ENCODE results near the gene CRTAC1. TPM values are rescaled to one million over a fixed set of nuclear protein-coding genes. Genes with fewer than 3 reads are reported as not detected.

CRTAC1 gene
- total RNA-seq, 1 donor from 2014 or later, result 2.2 TPM

DNA sequence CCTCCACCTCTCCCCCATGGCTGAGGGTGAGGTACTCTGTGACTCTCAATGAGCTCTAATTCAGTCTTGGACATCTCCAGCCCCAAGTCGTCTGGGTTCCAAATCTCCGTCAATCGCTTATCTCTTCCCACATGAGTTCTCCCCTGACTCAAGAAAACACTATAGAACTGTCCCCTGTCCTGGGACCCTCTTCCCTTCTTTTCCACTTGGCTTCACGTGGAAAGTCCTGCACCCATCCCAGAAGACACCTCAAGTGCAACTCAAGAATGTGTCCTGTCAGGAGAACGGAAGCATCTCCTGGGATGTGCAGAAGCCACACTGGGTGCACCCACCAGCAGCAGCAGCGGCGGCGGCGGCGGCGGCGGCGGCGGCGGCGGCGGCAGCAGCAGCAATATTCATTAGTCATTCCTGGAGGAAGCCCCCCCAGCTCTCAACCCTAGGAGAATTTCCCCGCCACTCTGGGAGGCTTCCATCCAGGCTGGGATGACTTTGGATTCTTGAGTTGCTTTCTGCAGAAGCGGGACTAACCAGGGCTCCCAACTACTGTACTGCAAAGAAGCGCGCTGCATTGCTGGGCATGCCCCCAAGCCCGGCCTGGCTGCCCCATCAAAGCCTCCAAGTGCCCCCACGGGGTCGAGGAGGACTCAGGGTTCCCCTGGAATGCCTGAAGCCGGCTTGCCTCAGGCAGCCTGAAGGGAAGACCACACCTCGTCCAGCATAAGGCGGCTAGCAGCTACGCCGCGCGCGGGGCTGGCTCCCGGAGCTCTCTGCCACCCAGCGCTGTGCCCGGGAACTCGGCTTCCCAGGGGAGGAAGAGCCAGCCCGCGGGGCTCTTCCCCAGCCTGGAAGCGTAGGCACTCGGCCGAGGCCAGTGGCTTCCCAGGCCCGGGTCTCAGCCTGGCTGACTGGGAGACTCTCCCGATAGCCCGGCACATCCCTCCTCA, 1.0 kb downstream of the CRTAC1 start:
- no peak for DNase-seq (ENCODE audit: low spot score)

DNA sequence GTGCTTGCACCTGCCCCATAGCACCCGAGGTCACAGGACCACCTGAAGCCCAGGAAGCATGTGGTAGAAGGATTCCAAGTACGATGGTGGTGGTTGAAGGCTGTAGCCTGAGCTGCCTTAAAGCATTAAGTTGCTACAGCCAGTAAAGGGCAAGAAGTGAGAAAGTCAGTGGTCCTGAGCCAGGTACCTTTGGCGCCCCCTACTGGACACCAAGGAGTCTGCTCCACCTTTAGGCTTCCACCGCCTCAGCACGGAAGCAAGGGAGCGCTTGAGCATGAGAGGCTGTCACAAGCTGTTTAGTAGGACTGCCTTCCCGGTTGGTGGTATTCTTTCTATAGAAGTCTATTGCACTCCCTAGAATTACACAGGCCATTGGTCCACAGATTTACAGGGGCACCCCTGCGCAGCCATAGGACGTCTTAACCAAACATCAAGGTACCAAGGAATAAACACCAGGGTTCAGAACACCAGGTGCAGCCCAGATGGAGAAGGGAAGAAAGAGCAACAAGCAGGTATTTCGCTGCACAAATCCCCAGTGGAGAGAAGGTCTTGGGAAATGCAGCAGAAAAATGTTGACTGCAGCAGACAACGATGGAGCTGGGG, 2.2 kb downstream of the CRTAC1 start:
- DNase-seq (ENCODE audit: low spot score), result peak; percentile 17

DNA sequence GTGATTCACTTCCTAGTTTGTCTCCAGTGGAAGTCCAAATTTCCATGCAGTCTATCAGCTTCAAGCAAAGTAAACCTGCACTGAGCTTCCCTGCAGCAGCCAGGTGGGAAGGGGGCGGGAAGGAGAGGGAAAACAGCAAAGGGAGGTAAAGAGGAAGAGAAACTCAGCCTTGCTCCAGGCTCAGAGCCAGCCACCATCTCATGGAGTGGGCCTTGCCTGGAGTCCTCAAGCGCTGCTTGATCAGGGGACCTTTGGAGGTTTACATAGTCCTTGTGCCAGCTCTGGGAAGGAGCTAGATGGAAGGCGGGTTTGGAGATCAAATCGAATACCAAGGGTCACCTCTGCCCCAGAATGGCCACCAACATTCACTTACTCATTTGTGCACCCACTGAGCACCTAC, 7.4 kb downstream of the CRTAC1 start:
- DNase-seq (ENCODE audit: low spot score), result no peak

DNA sequence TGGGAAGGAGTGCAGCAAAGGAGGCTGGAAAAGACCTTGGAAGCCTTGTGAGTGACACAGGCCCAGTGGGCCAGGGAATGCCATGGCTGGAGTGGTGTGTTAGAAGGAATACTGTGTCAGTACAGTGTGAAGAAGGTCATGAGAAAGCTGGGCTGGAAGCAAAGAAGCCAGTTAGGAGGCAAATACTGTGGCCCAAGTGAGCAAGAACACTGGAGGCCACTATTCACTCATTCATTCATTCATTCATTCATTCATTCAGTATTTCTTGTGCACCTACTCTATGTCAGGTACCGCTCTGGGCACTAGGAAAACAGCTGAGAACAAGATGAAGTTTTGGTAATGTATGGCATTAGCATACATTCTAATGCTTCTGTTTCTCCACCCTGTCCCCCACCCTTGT, 9.6 kb downstream of the CRTAC1 start:
- no peak for DNase-seq (ENCODE audit: low spot score)

DNA sequence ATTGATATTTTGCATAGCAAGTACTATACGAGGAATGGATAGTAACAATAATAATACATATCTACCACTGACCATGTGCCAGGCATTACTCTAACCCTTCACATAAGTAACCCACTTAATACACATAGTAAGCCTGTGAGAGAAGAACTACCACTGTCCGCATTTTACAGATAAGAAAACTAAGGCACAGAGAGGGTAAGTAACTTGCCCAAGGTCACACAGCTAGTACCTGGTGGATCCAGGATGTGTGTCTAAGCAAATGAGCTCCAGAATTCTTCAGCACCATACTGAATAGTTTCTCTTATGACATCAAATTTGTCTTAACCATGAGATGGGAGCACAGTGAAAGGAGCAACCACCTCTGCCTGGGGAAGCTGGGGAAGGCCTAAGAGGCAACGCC, 10.2 kb downstream of the CRTAC1 start:
- DNase-seq (ENCODE audit: low spot score), result no peak

DNA sequence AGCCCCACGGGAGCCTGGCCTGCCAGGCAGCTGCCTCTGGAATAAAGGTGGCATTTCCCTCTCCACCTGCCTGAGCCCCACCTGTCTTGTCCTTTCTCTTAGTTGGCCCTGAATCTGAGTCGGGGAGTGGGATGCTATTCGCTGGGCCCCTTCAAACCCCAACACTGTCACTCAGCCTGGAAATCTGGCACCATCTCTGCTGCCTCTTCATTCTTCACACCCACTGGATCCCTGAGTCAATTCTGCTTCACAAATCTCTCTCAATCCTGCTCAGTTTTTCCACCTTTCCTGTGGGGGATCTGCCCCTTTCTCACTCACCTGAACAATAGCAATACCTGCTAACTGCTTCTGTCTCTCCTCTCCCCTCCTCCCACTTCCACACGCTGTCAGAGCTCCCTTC, 10.6 kb downstream of the CRTAC1 start:
- DNase-seq (ENCODE audit: low spot score), result no peak

DNA sequence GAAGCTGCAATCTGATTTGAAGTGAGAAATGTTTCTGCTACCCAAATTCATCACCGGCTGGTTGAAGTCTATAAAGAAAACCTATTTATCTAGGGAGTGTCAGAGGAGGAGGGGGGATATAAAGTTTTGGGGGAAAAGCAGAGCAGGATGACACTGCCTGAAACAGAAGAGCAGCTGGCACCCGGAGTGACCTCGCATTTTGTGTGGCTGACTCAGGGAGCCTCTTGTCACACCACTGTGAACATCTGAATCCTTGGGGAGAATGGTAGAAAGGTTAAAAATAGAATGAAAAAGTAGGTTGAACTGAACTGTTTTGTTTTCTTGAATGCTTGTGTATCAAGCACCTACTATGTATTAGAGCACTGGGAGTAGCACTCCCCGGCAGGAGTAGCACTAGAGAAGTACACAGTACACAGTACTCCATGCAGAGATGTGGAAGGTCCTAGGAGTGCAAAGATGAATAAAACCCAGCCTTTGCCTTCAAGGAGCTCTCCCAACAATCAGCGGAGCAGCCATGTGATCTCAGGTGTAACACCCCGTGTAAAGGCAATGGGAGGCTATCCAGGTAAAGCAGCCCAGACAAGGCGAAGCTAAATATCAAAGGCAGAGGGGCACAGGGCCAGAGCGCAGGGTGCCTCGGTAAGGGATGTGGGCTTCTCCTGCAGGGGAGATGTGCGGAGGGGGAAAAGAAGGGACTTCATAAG, 13.5 kb downstream of the CRTAC1 start:
- no peak for DNase-seq (ENCODE audit: low spot score)

DNA sequence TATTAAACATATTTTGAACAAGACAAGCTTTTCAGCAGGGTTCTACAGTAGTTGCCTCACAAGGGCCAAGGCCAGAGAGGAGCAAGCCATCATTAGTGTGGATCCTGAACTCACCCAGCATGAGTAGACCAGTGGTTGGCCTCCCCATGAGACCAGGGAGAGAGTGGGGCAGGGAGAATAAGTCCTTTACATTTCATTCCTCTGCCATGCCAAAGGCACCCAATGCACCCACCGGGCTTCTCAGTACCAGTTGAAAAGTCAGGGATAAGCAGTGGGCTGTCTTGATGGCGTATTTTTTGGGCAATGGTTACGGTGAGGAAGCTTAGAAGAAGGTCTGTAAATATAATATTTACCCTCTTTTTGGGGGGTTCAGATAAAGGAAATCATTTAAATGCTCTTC, 16.6 kb downstream of the CRTAC1 start:
- no peak for DNase-seq (ENCODE audit: low spot score)

DNA sequence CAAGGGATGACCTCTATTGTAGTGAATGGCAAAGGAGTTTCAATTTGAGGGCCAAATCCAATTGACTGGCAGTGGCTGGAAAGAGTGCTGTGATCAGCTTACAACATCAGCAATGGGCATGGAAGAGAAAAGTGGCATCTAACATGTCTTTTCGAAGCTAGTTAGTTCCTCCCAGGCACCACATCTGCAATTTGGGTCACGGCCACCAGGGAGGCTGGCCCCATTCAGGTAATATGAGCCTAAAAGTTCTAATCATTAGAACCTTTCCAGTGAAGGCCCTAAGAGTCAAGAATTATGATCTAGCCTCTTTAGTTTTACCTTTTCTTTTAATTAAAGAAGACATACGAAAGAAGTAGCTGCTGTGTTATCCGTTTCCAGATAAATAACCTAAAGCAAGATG, 17.3 kb downstream of the CRTAC1 start:
- DNase-seq (ENCODE audit: low spot score), result no peak

DNA sequence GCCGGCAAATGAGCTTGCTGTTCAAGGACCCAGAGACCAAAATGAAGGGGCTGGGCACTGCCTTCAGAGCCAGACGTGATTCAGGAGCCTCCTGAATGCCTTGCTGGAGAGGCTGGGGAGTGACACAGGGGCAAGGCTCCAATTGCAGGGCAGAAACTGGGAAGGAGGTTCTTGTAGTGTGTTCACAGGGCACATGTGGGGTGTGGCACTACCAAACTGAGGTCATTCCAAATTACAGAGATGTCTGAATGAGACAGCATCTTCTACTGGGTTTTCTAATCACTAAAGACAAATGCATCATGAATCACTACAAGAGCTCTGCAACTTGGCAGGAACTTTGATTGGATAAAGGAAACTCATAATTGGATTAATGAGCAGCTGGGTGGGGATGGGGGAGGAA, 17.8 kb downstream of the CRTAC1 start:
- no peak for DNase-seq (ENCODE audit: low spot score)

DNA sequence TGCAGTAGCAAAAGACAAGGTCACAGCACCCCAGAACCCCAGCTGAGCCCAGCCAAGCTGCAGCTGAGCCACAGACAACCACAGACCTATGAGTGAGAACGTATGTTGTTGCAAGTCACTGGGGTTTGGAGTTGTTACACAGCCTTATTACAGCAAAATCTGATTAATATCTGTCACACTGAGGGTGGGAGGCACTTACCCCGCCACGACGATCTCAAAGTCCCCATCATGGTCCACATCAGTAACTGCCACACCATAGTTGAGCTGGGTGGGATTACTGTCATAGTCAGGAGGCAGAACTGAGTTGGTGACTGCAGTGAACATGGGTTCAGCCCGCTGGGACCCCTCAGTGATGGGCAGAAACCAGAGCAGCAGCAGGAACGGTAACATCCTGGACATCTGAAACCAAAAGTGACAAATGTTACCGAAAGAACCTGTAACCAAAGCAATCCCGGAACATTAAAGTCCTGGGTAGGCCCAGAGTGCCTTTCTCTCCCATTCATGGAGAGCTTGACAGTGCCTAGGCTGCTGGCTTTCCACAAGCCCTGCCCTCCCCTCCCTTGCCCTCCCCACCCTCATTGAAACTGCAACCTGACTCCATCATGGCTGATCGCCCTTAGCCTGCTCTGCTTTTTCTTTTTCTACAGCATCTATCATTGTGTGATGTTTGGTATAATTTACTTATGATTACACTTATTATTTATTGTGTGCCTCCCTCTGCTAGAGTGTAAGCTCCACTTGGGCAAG, 19.3 kb downstream of the CRTAC1 start:
- DNase-seq (ENCODE audit: low spot score), result no peak

DNA sequence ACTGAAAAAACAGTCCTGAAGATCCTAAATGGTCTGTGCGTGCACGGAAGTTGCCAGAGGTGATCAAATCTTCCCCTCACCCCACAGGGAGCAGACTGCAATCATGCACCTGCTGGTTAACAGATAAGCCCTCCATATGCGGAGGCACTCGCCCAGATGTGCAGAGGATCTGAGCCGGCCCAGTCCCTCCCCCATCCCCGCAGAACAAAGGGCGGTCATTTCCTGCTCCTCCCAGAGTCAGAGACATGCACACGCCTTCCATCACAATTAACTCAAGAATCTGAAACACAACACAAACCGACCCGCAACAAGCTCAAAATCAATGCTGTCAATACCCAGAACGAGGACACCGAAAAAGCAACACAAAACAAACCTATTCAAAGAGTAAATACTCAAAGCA, 24.2 kb downstream of the CRTAC1 start:
- no peak for DNase-seq (ENCODE audit: low spot score)

DNA sequence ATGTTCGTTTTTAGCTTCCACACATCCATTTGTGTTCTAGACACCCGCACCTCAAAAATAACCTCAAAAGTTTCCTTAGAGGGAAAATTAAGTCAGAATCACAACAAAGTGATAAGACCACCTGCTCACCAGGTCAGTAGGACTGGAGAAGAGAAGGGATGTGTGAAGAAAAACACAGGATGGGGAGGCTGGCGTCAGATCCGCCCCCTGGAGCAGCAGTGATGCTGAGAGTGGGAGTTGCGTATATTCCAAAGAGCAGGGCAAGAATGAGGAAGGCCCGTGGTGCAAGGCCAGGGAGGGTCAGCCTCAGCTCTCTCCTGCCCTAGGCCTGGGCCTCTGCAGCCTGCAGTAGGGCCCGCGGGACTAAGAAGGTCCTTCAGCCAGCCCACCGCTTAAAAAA, 28.7 kb downstream of the CRTAC1 start:
- no peak for DNase-seq (ENCODE audit: low spot score)

DNA sequence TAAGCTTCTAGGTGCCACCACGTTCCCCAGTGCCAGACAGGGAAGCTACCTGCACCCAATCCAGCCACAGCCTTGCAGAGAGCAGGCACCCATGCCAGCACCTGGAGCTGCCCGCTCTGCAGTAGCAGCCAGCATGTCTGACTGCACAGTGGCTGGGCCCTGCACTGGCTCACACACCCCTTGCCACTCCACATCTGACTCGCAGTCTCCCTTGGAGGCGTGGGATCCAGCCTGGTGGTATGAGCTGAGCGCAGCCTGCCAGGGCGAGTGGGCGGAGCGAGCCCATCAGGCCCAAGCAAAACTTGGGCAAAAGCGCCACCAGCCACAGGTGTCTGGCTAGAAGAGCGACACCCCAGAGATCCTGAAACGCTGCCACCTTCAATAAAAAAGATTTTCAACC, 30.1 kb downstream of the CRTAC1 start:
- DNase-seq (ENCODE audit: low spot score), result no peak

DNA sequence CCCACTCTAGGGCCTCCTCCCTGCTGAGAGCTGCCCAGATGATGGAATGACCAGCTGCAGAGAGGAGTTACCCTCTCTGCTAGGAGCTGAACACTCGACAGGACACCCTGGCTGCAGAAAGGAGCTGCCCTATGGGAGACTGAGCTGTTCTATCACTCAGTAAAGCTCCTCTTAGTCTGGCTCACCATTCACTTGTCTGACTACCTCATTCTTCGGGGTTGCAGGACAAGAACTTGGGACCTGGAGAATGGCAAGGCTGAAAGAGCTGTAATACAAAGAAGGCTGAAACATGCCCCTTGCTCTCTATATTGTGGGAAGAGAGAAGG, 30.5 kb downstream of the CRTAC1 start:
- DNase-seq (ENCODE audit: low spot score), result no peak

DNA sequence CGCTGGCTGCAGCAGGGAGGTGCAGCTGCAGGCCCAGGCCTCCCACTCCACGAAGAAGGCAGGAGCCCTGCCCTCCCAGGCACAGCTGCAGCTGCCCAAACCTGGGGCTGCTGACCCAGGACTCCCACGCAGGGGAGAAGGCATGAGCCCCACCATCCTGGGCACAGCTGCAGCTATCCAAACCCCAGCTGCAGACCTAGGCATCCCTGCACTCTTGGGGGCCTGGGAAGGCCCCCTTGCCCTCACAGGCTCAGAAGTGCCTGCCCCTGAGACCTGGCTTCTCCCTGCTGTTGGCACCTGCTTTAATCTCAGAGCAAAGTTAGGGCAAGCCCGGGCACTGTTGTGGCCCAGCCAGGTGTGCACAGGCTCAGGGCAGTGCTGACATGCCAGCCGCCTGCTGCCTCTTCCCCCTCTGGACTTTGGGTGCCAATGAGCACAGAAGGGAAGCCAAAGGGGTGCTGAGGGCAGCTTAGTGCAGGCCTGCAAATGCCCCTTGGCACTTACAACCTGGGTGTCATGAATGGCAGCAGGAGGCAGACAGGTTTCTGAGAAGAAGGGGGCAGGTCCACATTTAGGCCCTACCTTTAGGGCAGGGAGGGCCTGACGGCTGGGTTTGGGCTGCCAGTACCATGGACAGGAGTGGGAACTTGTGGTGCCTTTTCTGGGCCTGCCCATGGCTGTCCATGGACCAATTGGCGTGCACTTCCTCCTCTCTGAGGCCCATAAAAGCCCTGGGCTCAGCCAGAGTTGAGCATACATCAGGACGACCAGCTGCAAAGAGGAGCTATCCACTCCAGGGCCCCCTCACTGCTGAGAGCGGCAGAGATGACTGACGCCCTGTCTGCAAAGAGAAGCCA, 31.1 kb downstream of the CRTAC1 start:
- DNase-seq (ENCODE audit: low spot score), result no peak

DNA sequence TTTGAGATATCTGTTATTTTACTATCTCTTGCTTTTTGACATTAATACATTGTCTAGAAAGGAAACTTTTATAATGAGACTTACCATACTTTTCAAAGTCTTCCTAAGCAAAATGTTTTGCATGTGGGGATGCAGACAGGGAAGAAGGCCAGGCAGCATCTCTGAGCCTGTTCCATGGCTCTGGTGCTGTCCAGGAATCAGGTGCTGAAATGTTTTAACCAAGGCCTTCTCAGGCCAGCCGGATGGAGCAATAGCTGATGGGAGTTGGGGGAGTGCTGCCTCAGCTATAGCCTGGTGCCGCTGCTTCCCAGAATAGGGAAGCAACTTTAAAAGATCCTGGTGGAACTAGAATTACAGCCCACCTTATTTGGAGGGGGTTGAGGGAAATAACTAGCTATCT, 38.5 kb downstream of the CRTAC1 start:
- peak; percentile 41 for DNase-seq (ENCODE audit: low spot score)

DNA sequence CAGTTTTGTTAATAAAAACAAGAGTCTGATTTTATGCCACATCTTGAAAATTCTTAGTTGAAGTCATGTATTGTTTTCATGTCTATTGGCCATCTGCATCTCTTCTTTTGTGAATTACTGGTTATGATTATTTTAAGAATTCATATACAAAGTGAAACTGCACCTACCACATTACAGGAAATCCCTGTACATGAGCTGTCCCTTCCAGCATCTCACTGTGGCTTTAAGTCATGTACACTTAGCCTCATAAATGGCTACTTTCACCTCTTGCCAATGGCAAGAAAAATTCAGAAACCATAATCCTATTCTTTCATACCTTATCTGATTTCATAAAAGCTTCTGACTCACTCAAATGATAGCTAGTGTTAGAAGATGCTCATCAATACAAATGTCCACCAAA, 48.6 kb downstream of the CRTAC1 start:
- DNase-seq (ENCODE audit: low spot score), result no peak

DNA sequence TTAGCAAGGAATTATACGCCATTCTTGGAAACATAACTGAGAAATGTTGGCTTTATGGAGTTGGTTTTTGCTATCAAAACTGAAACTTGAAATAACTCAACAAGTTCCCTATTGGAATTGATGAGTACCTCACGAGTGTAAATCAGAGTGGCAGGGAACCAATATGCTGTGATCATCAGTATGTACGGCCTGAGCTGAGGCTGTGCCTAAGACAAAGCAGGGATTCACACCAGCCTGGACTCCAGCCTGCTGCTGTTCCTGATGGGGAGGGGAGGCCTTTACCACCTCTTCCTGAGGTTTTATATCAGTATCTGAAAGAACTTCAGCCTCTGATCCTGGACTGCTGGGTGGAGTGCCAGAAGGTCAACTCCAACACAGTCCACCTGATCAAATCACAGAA, 52.7 kb downstream of the CRTAC1 start:
- no peak for DNase-seq (ENCODE audit: low spot score)

DNA sequence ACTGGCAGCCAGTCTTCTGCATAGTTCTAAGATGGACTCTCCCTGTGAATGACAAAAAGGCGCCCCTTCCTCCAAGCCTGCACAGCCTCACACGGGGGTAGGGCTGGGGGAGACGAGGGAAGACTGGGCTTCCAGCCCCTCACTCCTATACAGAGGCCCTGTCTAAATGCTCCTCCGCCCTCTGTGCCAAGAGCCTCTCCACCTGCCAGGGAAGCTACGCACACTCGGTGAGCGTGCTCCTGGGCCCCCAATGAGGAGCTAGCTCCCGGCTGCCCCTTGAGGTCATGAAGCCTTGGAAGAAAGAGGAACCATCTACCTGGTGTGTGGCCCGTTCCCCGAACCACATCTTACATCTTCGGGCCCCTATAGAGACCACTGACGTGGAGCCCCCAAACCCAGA, 54.8 kb downstream of the CRTAC1 start:
- DNase-seq (ENCODE audit: low spot score), result no peak

Measured in umbilical cord (tissue), 2 donors.